HepG2 (cell line): Measurements from ENCODE around the gene SLC6A6. TPM values are rescaled to one million over a fixed set of nuclear protein-coding genes. Genes with fewer than 3 reads are reported as not detected.

Experiments used
- ERF ChIP-seq: IDR thresholded peaks from 2 replicates; pipeline ENCODE4 v1.6.1; 2018; ENCODE audit warnings: missing biosample characterization, missing genetic modification reagents
- KLF11 ChIP-seq: IDR thresholded peaks from 2 replicates; pipeline ENCODE4 v1.6.1; 2016; ENCODE audit warnings: missing compliant biosample characterization
- NR2F6 ChIP-seq, 2 experiments: IDR thresholded peaks; 2 replicates each; pipeline ENCODE4 v1.6.1; 2016; ENCODE audit warnings: antibody characterized with exemption in 1 of 2, mild to moderate bottlenecking in 1 of 2
- SALL1 ChIP-seq: sonication (generic); formaldehyde crosslinking; IDR thresholded peaks from 2 replicates; pipeline ENCODE4 v1.8.0; 2022; ENCODE audit warnings: mild to moderate bottlenecking, missing genetic modification reagents
- SMC3 ChIP-seq: IDR thresholded peaks from 2 replicates; pipeline ENCODE4 v1.6.1; 2011; ENCODE audit warnings: low read length, improper control_type of control experiment
- STAG1 ChIP-seq: sonication (generic); formaldehyde crosslinking; IDR thresholded peaks from 2 replicates; pipeline ENCODE4 v1.4.0; 2020; ENCODE audit warnings: missing genetic modification reagents
- ZFX ChIP-seq: sonication (generic); formaldehyde crosslinking; IDR thresholded peaks from 2 replicates; pipeline ENCODE4 v1.4.0; 2020; ENCODE audit warnings: mild to moderate bottlenecking, low read depth, missing genetic modification reagents, moderate library complexity
- ZKSCAN5 ChIP-seq: sonication (generic); formaldehyde crosslinking; IDR thresholded peaks from 2 replicates; pipeline ENCODE4 v1.5.1; 2020; ENCODE audit warnings: mild to moderate bottlenecking, missing genetic modification reagents
- polyA plus RNA-seq, 8 experiments: library from polyadenylated mRNA; depleted of rRNA in 3 of 8; stranded (reverse) in 7 of 8; unstranded in 1 of 8; fragments of >200 nt; fragmentation: Illumina TruSeq in 4 of 8; extraction: Trizol in 4 of 8; gene quantifications; 2 replicates each; pipeline versions ENCODE4 v1.2.1 to v1.2.3, GENCODE V29; 2011 to 2016; ENCODE audit warnings: low read depth in 4 of 8, missing spikeins in 1 of 8, mixed read lengths in 1 of 8; ENCODE audit not compliant: insufficient read depth in 1 of 8
- total RNA-seq, 5 experiments: library from RNA; depleted of rRNA; stranded (reverse); fragments of >200 nt; fragmentation: Illumina TruSeq; extraction: Trizol; gene quantifications; 2 replicates each; pipeline ENCODE4 v1.2.3, GENCODE V29; 2016; ENCODE audit warnings: low read depth in 1 of 5
- TF ChIP-seq, protein P1 (sequence below): sonication (generic); formaldehyde crosslinking; conservative IDR thresholded peaks from 2 replicates; pipeline ENCODE4 v1.8.0; 2022; ENCODE audit warnings: mild to moderate bottlenecking, moderate library complexity, missing genetic modification reagents
- TF ChIP-seq, protein P2 (sequence below): sonication (generic); formaldehyde crosslinking; IDR thresholded peaks from 2 replicates; pipeline ENCODE4 v1.8.1; 2023; ENCODE audit warnings: mild to moderate bottlenecking, missing genetic modification reagents, borderline replicate concordance
- TF ChIP-seq, protein P3 (sequence below), 2 experiments: sonication (generic) in 1 of 2; formaldehyde crosslinking in 1 of 2; IDR thresholded peaks; 2 replicates each; pipeline versions ENCODE4 v1.4.0 to v1.6.1; 2018 to 2020; ENCODE audit warnings: missing genetic modification reagents in 2 of 2, borderline replicate concordance in 1 of 2, low read depth in 1 of 2, mild to moderate bottlenecking in 1 of 2, missing biosample characterization in 1 of 2
- TF ChIP-seq, protein P4 (sequence below): sonication (generic); formaldehyde crosslinking; IDR thresholded peaks from 2 replicates; pipeline ENCODE4 v1.5.1; 2020; ENCODE audit warnings: mild to moderate bottlenecking, missing genetic modification reagents, moderate library complexity

Gene SLC6A6
- total and polyA plus RNA-seq, 2 of the 13 experiments (the other 11 are each of a cell fraction or from before 2014, with no cell fraction given), result 14.1 to 20.7 TPM

DNA sequence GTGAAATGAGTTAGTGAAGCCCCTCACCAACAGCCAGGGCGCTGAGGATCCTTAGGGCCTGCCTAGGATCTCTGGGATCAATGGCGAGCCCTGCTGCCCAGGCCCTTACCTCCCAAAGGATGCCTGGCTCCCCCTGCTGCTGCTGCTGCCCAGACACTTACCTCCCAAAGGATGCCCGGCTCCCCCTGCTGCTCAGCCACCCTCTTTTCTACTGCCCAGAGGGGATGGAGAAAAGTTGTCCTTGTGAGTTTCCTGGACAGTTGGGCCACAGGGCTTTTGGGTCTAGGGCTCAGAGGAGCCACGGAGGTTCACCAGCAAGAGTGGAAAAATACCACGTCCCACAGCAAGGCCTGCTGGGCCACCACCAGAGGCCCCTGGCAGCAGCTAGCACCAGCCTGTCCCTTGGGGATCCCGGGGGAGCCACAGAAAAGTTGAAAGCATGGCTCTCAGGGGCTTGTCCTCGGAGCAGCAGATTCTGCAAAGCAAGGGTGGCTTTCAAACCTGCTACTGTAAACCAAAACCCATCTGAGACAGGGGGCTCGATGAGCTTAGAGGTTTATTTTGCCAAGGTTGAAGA, 59.4 kb downstream of the SLC6A6 start (continued):
- TF ChIP-seq, protein P1, sequence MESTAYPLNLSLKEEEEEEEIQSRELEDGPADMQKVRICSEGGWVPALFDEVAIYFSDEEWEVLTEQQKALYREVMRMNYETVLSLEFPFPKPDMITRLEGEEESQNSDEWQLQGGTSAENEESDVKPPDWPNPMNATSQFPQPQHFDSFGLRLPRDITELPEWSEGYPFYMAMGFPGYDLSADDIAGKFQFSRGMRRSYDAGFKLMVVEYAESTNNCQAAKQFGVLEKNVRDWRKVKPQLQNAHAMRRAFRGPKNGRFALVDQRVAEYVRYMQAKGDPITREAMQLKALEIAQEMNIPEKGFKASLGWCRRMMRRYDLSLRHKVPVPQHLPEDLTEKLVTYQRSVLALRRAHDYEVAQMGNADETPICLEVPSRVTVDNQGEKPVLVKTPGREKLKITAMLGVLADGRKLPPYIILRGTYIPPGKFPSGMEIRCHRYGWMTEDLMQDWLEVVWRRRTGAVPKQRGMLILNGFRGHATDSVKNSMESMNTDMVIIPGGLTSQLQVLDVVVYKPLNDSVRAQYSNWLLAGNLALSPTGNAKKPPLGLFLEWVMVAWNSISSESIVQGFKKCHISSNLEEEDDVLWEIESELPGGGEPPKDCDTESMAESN (CRISPR knock-in tag), result 0 out of 2 replicates have a peak, but pooled peaks have one; percentile 28
- TF ChIP-seq, protein P2, sequence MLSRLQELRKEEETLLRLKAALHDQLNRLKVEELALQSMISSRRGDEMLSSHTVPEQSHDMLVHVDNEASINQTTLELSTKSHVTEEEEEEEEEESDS, result no peak
- no peak for TF ChIP-seq NR2F6 (IDR thresholded peaks at IDR 0.05)
- TF ChIP-seq NR2F6 (CRISPR knock-in tag; IDR thresholded peaks at IDR 0.05), result 0 out of 2 replicates have a peak, but pooled peaks have one; percentile 27
- TF ChIP-seq ZKSCAN5 (CRISPR knock-in tag), result no peak
- 0 out of 2 replicates have a peak, but pooled peaks have one; percentile 15 for TF ChIP-seq ZFX (CRISPR knock-in tag)
- TF ChIP-seq, protein P3, sequence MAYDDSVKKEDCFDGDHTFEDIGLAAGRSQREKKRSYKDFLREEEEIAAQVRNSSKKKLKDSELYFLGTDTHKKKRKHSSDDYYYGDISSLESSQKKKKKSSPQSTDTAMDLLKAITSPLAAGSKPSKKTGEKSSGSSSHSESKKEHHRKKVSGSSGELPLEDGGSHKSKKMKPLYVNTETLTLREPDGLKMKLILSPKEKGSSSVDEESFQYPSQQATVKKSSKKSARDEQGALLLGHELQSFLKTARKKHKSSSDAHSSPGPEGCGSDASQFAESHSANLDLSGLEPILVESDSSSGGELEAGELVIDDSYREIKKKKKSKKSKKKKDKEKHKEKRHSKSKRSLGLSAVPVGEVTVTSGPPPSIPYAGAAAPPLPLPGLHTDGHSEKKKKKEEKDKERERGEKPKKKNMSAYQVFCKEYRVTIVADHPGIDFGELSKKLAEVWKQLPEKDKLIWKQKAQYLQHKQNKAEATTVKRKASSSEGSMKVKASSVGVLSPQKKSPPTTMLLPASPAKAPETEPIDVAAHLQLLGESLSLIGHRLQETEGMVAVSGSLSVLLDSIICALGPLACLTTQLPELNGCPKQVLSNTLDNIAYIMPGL (CRISPR knock-in tag; IDR thresholded peaks at IDR 0.05; ENCODE audit: borderline replicate concordance in 1 of 2, low read depth in 1 of 2), result 0 out of 4 replicates have a peak, but pooled peaks have one; percentile 24 to 28
- no peak for TF ChIP-seq KLF11 (CRISPR knock-in tag)
- TF ChIP-seq ERF (CRISPR knock-in tag), result 0 out of 2 replicates have a peak, but pooled peaks have one; percentile 35
- TF ChIP-seq SMC3, result peak; percentile 81
- TF ChIP-seq, protein P4, sequence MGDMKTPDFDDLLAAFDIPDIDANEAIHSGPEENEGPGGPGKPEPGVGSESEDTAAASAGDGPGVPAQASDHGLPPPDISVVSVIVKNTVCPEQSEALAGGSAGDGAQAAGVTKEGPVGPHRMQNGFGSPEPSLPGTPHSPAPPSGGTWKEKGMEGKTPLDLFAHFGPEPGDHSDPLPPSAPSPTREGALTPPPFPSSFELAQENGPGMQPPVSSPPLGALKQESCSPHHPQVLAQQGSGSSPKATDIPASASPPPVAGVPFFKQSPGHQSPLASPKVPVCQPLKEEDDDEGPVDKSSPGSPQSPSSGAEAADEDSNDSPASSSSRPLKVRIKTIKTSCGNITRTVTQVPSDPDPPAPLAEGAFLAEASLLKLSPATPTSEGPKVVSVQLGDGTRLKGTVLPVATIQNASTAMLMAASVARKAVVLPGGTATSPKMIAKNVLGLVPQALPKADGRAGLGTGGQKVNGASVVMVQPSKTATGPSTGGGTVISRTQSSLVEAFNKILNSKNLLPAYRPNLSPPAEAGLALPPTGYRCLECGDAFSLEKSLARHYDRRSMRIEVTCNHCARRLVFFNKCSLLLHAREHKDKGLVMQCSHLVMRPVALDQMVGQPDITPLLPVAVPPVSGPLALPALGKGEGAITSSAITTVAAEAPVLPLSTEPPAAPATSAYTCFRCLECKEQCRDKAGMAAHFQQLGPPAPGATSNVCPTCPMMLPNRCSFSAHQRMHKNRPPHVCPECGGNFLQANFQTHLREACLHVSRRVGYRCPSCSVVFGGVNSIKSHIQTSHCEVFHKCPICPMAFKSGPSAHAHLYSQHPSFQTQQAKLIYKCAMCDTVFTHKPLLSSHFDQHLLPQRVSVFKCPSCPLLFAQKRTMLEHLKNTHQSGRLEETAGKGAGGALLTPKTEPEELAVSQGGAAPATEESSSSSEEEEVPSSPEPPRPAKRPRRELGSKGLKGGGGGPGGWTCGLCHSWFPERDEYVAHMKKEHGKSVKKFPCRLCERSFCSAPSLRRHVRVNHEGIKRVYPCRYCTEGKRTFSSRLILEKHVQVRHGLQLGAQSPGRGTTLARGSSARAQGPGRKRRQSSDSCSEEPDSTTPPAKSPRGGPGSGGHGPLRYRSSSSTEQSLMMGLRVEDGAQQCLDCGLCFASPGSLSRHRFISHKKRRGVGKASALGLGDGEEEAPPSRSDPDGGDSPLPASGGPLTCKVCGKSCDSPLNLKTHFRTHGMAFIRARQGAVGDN (CRISPR knock-in tag), result peak; percentile 47
- peak; percentile 91 for TF ChIP-seq STAG1 (CRISPR knock-in tag)
- TF ChIP-seq SALL1 (CRISPR knock-in tag), result peak; percentile 34; the same call in 1 of the 2 replicates
